WI38 (cell line): ENCODE measurements around the gene GRIK4.

ENCODE experiments used
- H3K4me3 ChIP-seq: 2 replicates; pipeline ENCODE4 v1.5.1; 2011; ENCODE audit warnings: low read depth, mild to moderate bottlenecking, control low read depth, low read length
- CTCF ChIP-seq: IDR thresholded peaks from 2 replicates; pipeline ENCODE4 v1.5.1; 2012; ENCODE audit warnings: low read depth, mild to moderate bottlenecking, control low read depth, low read length

Gene GRIK4

GRCh38 chr11:120839201-120839600, 327.7 kb downstream of the GRIK4 start:
- no peak overlapping the region for H3K4me3 ChIP-seq
- TF ChIP-seq CTCF, result no peak

GRCh38 chr11:120839846-120840402, 328.4 kb downstream of the GRIK4 start:
- H3K4me3 ChIP-seq, result no peak overlapping the region
- no peak for TF ChIP-seq CTCF

- TF ChIP-seq CTCF, result no peak
- no peak overlapping the region for H3K4me3 ChIP-seq
Observed at GRCh38 chr11:120840661-120841060, 329.1 kb downstream of the GRIK4 start.

GRCh38 chr11:120841074-120841473, 329.5 kb downstream of the GRIK4 start:
- TF ChIP-seq CTCF, result no peak
- no peak overlapping the region for H3K4me3 ChIP-seq

- H3K4me3 ChIP-seq, result no peak overlapping the region
- no peak for TF ChIP-seq CTCF
Observed at GRCh38 chr11:120842195-120842594, 330.6 kb downstream of the GRIK4 start.

GRCh38 chr11:120853435-120853834, 341.9 kb downstream of the GRIK4 start:
- H3K4me3 ChIP-seq, result no peak overlapping the region
- TF ChIP-seq CTCF, result no peak

GRCh38 chr11:120854988-120855387, 343.4 kb downstream of the GRIK4 start:
- no peak overlapping the region for H3K4me3 ChIP-seq
- no peak for TF ChIP-seq CTCF
